Fibroblast of skin of right biceps (primary cell): ENCODE measurements around the gene SLC12A4.

ENCODE experiments used
- DNase-seq: peaks from one replicate; pipeline ENCODE4 v3.0.0-alpha.2; 2013

Gene SLC12A4

GRCh38 chr16:67962135-67962534, 6.3 kb downstream of the SLC12A4 start:
- DNase-seq: no peak

- DNase-seq: no peak
Measured at GRCh38 chr16:67961551-67961957, 6.9 kb downstream of the SLC12A4 start.

- DNase-seq: peak; percentile 26
Measured at GRCh38 chr16:67959536-67960329, 8.7 kb downstream of the SLC12A4 start.

- DNase-seq: no peak
Measured at GRCh38 chr16:67957622-67958021, 10.8 kb downstream of the SLC12A4 start.

- no peak for DNase-seq
Measured at GRCh38 chr16:67954421-67955196, 13.8 kb downstream of the SLC12A4 start.

GRCh38 chr16:67953641-67954375, 14.6 kb downstream of the SLC12A4 start:
- DNase-seq: no peak

- DNase-seq: no peak
Measured at GRCh38 chr16:67951485-67951884, 17.0 kb downstream of the SLC12A4 start.

- DNase-seq: no peak
Measured at GRCh38 chr16:67950335-67950843, 18.0 kb downstream of the SLC12A4 start.

- DNase-seq: no peak
Measured at GRCh38 chr16:67949645-67950044, 18.8 kb downstream of the SLC12A4 start.

GRCh38 chr16:67948015-67948414, 20.4 kb downstream of the SLC12A4 start:
- DNase-seq: no peak

GRCh38 chr16:67946966-67947558, 21.4 kb downstream of the SLC12A4 start:
- no peak for DNase-seq

- DNase-seq: no peak
Measured at GRCh38 chr16:67946128-67946569, 22.3 kb downstream of the SLC12A4 start.

GRCh38 chr16:67945392-67945933, 23.0 kb downstream of the SLC12A4 start:
- DNase-seq: no peak

GRCh38 chr16:67944690-67945391, 23.6 kb downstream of the SLC12A4 start:
- DNase-seq: no peak

GRCh38 chr16:67943619-67944504, 24.6 kb downstream of the SLC12A4 start, which contains the start of gene LCAT:
Gene LCAT, minus strand, starts transcription at chr16:67944120. Its CDS starts 19 bp downstream, at chr16:67944101.
- DNase-seq: no peak

- no peak for DNase-seq
Measured at GRCh38 chr16:67943256-67943618, 25.2 kb downstream of the SLC12A4 start.

- no peak for DNase-seq
Measured at GRCh38 chr16:67942510-67943255, 25.8 kb downstream of the SLC12A4 start.

- DNase-seq: no peak
Measured at GRCh38 chr16:67942200-67942509, 26.3 kb downstream of the SLC12A4 start.

GRCh38 chr16:67941469-67942199, 26.8 kb downstream of the SLC12A4 start:
- no peak for DNase-seq
